ENCODE results near the gene METTL13. TPM values are rescaled to one million over a fixed set of nuclear protein-coding genes. Genes with fewer than 3 reads are reported as not detected.
A peak's percentile ranks its signal among the peaks of the same experiment; 100 is the strongest.

METTL13 gene
- total RNA-seq, 3 donors from 2014 or later (not counting 1 experiment from before 2014, with no cell fraction given) = 12.1 to 23.3 (median 18.2) TPM

GRCh38 chr1:171807556-171807955, 26.1 kb downstream of the METTL13 start:
- DNase-seq (no peak), ATAC-seq (no peak)
- Mint-ChIP-seq H3K36me3 (no peaks in the 10 kb centered on the region), H3K27ac (peak overlapping the region in 1 of 2 donors; percentile 29), H3K4me1 (peaks cover 20 to 22% of the 10 kb centered on the region in 2 donors), H3K9me3 (no peaks in the 10 kb centered on the region), H3K27me3 (ENCODE audit: low read depth in 2 of 2) (no peaks in the 10 kb centered on the region), H3K4me3 (no peak overlapping the region)
- Histone ChIP-seq H3K36me3 (ENCODE audit: control insufficient read depth, insufficient read depth, low read length) (no peaks in the 10 kb centered on the region), H3K4me3 (ENCODE audit: low read length) (no peak overlapping the region), H3K27me3 (ENCODE audit: control insufficient read depth, insufficient read depth, low read length) (no peaks in the 10 kb centered on the region), H3K9me3 (ENCODE audit: control insufficient read depth, insufficient read depth, low read length) (no peaks in the 10 kb centered on the region), H3K4me1 (ENCODE audit: control insufficient read depth, insufficient read depth, low read length) (peaks cover 13% of the 10 kb centered on the region), H3K27ac (ENCODE audit: low read length) (no peak overlapping the region)
- WGBS (ENCODE audit: insufficient coverage) = 62% methylated on average over 4 of the region's 4 CpGs
- intact Hi-C loops (cut with micrococcal nuclease) = loop anchor here (5.0 kb wide), 1 partner anchor 35 kb away; the partner anchor contains the start of gene DNM3
- TF ChIP-seq, protein P1, sequence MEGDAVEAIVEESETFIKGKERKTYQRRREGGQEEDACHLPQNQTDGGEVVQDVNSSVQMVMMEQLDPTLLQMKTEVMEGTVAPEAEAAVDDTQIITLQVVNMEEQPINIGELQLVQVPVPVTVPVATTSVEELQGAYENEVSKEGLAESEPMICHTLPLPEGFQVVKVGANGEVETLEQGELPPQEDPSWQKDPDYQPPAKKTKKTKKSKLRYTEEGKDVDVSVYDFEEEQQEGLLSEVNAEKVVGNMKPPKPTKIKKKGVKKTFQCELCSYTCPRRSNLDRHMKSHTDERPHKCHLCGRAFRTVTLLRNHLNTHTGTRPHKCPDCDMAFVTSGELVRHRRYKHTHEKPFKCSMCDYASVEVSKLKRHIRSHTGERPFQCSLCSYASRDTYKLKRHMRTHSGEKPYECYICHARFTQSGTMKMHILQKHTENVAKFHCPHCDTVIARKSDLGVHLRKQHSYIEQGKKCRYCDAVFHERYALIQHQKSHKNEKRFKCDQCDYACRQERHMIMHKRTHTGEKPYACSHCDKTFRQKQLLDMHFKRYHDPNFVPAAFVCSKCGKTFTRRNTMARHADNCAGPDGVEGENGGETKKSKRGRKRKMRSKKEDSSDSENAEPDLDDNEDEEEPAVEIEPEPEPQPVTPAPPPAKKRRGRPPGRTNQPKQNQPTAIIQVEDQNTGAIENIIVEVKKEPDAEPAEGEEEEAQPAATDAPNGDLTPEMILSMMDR (IDR thresholded peaks at IDR 0.05) = no peak

GRCh38 chr1:171809834-171810233, 28.4 kb downstream of the METTL13 start:
- H3K4me1 Mint-ChIP-seq = peaks cover 17 to 20% of the 10 kb centered on the region in 2 donors
- no peaks in the 10 kb centered on the region for H3K36me3 Mint-ChIP-seq
- TF ChIP-seq, protein P1 (IDR thresholded peaks at IDR 0.05) = no peak
- Histone ChIP-seq H3K27ac (ENCODE audit: low read length) (no peak overlapping the region), H3K4me3 (ENCODE audit: low read length) (no peak overlapping the region), H3K27me3 (ENCODE audit: control insufficient read depth, insufficient read depth, low read length) (no peaks in the 10 kb centered on the region), H3K36me3 (ENCODE audit: control insufficient read depth, insufficient read depth, low read length) (no peaks in the 10 kb centered on the region), H3K9me3 (ENCODE audit: control insufficient read depth, insufficient read depth, low read length) (no peaks in the 10 kb centered on the region), H3K4me1 (ENCODE audit: control insufficient read depth, insufficient read depth, low read length) (peaks cover 13% of the 10 kb centered on the region)
- ATAC-seq = no peak
- no peaks in the 10 kb centered on the region for H3K27me3 Mint-ChIP-seq (ENCODE audit: low read depth in 2 of 2)
- DNase-seq = no peak
- H3K27ac Mint-ChIP-seq = no peak overlapping the region
- 81% methylated on average over 2 of the region's 2 CpGs for WGBS (ENCODE audit: insufficient coverage)
- H3K4me3 Mint-ChIP-seq = no peak overlapping the region
- intact Hi-C loops (cut with micrococcal nuclease) = loop anchor here (5.0 kb wide), 1 partner anchor 32 kb away; the partner anchor contains the start of gene DNM3
- H3K9me3 Mint-ChIP-seq = no peaks in the 10 kb centered on the region

DNA sequence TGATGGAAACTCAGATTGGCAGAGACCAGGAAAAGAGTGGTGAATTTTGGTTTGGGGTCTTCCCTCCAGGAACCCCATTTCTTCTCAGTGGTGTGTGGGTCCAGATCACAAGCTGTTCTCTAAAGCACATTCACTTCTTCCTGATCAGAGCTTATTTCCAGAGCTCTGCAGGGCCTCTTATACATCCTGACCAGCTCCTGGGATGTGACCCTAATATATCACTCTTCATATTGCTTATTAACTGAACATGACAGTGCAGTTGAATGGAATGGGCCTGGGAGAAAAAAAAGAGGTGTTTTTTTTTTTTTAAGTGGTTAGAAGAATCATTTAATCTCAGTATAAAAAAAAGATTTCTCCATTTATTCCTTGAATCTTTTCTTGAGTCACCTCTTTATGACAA, 30.2 kb downstream of the METTL13 start:
- H3K36me3 Mint-ChIP-seq = no peaks in the 10 kb centered on the region
- H3K4me1 Mint-ChIP-seq = peaks cover 2 to 3% of the 10 kb centered on the region in 2 donors
- intact Hi-C loops (cut with micrococcal nuclease) = no loop called here
- H3K4me3 ChIP-seq (ENCODE audit: low read length) = no peak overlapping the region
- DNase-seq (no peak), ATAC-seq (no peak)
- no peaks in the 10 kb centered on the region for H3K9me3 ChIP-seq (ENCODE audit: control insufficient read depth, insufficient read depth, low read length)
- H3K27me3 ChIP-seq (ENCODE audit: control insufficient read depth, insufficient read depth, low read length) = no peaks in the 10 kb centered on the region
- no peaks in the 10 kb centered on the region for H3K4me1 ChIP-seq (ENCODE audit: control insufficient read depth, insufficient read depth, low read length)
- TF ChIP-seq, protein P1 (IDR thresholded peaks at IDR 0.05) = no peak
- no peaks in the 10 kb centered on the region for H3K36me3 ChIP-seq (ENCODE audit: control insufficient read depth, insufficient read depth, low read length)
- H3K9me3 Mint-ChIP-seq = no peaks in the 10 kb centered on the region
- no peak overlapping the region for H3K27ac ChIP-seq (ENCODE audit: low read length)
- no peaks in the 10 kb centered on the region for H3K27me3 Mint-ChIP-seq (ENCODE audit: low read depth in 2 of 2)
- H3K4me3 Mint-ChIP-seq = no peak overlapping the region
- H3K27ac Mint-ChIP-seq = no peak overlapping the region

GRCh38 chr1:171814692-171815091, 33.2 kb downstream of the METTL13 start:
- Histone ChIP-seq H3K27ac (ENCODE audit: low read length) (no peak overlapping the region), H3K36me3 (ENCODE audit: control insufficient read depth, insufficient read depth, low read length) (no peaks in the 10 kb centered on the region), H3K27me3 (ENCODE audit: control insufficient read depth, insufficient read depth, low read length) (no peaks in the 10 kb centered on the region), H3K4me3 (ENCODE audit: low read length) (no peak overlapping the region), H3K9me3 (ENCODE audit: control insufficient read depth, insufficient read depth, low read length) (no peaks in the 10 kb centered on the region), H3K4me1 (ENCODE audit: control insufficient read depth, insufficient read depth, low read length) (no peaks in the 10 kb centered on the region)
- TF ChIP-seq, protein P1 (IDR thresholded peaks at IDR 0.05) = no peak
- Mint-ChIP-seq H3K4me3 (no peak overlapping the region), H3K27me3 (ENCODE audit: low read depth in 2 of 2) (no peaks in the 10 kb centered on the region), H3K9me3 (no peaks in the 10 kb centered on the region), H3K36me3 (no peaks in the 10 kb centered on the region), H3K27ac (no peak overlapping the region), H3K4me1 (peaks cover 0 to 5% of the 10 kb centered on the region in 2 donors)
- ATAC-seq (no peak), DNase-seq (no peak)
- intact Hi-C loops (cut with micrococcal nuclease) = no loop called here
- WGBS (ENCODE audit: insufficient coverage) = 28% methylated on average over 2 of the region's 2 CpGs

Measured in natural killer cell (primary cell).